PC-3 (cell line): ENCODE data around the gene RAB31.

Source experiments
- EZH2 ChIP-seq: fragments of 300-600 bp; sonication (generic); IDR thresholded peaks from one replicate; pipeline ENCODE4 v1.6.1; 2017; ENCODE audit warnings: antibody characterized with exemption, mild to moderate bottlenecking, low read length; ENCODE audit not compliant: unreplicated experiment
- EZH2phosphoT487 ChIP-seq: fragments of 300-600 bp; sonication (generic); IDR thresholded peaks from 2 replicates; pipeline ENCODE4 v1.6.1; 2018; ENCODE audit warnings: mild to moderate bottlenecking, antibody characterized with exemption, low read length, borderline replicate concordance
- TF ChIP-seq, protein P1 (sequence below): fragments of 300-600 bp; sonication (generic); conservative IDR thresholded peaks from 2 replicates; pipeline ENCODE4 v1.5.1; 2017; ENCODE audit warnings: antibody characterized with exemption, low read depth, mild to moderate bottlenecking, low read length

DNA sequence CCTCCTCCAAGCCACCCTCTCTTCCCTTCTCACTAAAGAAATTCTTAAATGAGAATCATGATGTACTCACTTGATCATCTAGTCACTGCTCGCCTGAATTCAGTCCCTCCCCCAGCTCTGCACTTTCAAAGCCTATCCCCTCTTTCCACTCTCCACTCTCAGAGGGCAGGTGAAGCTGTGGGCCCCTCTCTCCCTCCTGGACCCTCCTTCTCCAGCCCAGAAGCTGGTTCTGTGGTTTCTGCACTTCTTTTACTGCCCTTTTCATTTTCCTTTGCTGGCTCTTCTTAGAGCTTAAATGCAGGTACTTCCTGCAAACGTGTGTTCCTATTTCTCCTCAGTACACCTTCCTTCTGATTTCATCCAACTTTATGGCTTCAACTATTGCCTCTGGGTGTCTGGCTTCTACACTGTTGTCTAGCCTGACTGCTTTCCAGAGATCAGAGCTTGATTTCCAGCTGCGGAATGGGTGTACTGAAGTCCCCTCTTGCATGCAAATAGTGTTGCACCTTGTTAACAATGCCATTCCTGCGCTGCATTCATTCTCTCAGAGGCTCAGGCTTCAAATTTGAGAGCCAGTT lies 162.4 kb downstream of the RAB31 start:
- TF ChIP-seq, protein P1, sequence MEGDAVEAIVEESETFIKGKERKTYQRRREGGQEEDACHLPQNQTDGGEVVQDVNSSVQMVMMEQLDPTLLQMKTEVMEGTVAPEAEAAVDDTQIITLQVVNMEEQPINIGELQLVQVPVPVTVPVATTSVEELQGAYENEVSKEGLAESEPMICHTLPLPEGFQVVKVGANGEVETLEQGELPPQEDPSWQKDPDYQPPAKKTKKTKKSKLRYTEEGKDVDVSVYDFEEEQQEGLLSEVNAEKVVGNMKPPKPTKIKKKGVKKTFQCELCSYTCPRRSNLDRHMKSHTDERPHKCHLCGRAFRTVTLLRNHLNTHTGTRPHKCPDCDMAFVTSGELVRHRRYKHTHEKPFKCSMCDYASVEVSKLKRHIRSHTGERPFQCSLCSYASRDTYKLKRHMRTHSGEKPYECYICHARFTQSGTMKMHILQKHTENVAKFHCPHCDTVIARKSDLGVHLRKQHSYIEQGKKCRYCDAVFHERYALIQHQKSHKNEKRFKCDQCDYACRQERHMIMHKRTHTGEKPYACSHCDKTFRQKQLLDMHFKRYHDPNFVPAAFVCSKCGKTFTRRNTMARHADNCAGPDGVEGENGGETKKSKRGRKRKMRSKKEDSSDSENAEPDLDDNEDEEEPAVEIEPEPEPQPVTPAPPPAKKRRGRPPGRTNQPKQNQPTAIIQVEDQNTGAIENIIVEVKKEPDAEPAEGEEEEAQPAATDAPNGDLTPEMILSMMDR: no peak
- TF ChIP-seq EZH2 (no peak), EZH2phosphoT487 (no peak)
